GM12865 (cell line): ENCODE measurements around the gene PHF11.

Experiments used
- DNase-seq: peaks from one replicate; pipeline ENCODE4 v3.0.0; 2010; ENCODE audit warnings: low read depth
- H3K4me3 ChIP-seq: 2 replicates; pipeline ENCODE4 v1.5.1; 2011; ENCODE audit warnings: mild to moderate bottlenecking, low read depth, low read length, control low read depth
- TF ChIP-seq, protein P1 (sequence below): IDR thresholded peaks from 2 replicates; pipeline ENCODE4 v1.5.1; 2011; ENCODE audit warnings: low read length, control low read depth, low read depth, inconsistent platforms; ENCODE audit not compliant: insufficient read depth; ENCODE audit errors: missing control alignments

The PHF11 gene

DNA sequence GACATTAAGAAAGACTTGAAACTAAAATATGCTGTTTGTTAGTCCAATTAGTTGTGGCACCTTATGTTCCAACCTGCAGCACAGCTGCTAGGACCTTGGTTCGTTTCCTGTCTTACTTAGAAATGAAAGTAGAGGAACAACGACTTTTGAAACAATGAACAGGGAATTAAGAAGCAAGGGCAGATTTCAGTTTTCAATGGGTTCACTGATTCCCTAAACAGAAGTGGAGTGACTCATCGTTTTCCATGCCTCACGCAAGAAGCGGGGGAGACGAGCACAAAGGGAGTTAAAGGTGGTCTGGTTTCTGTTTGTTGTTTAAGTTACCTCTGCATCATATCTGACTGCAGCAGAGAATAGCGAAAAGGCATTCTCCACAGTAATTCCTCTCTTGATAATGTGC lies 44.8 kb downstream of the PHF11 start:
- peak; percentile 11 for DNase-seq
- TF ChIP-seq, protein P1, sequence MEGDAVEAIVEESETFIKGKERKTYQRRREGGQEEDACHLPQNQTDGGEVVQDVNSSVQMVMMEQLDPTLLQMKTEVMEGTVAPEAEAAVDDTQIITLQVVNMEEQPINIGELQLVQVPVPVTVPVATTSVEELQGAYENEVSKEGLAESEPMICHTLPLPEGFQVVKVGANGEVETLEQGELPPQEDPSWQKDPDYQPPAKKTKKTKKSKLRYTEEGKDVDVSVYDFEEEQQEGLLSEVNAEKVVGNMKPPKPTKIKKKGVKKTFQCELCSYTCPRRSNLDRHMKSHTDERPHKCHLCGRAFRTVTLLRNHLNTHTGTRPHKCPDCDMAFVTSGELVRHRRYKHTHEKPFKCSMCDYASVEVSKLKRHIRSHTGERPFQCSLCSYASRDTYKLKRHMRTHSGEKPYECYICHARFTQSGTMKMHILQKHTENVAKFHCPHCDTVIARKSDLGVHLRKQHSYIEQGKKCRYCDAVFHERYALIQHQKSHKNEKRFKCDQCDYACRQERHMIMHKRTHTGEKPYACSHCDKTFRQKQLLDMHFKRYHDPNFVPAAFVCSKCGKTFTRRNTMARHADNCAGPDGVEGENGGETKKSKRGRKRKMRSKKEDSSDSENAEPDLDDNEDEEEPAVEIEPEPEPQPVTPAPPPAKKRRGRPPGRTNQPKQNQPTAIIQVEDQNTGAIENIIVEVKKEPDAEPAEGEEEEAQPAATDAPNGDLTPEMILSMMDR: no peak
- no peak overlapping the region for H3K4me3 ChIP-seq

DNA sequence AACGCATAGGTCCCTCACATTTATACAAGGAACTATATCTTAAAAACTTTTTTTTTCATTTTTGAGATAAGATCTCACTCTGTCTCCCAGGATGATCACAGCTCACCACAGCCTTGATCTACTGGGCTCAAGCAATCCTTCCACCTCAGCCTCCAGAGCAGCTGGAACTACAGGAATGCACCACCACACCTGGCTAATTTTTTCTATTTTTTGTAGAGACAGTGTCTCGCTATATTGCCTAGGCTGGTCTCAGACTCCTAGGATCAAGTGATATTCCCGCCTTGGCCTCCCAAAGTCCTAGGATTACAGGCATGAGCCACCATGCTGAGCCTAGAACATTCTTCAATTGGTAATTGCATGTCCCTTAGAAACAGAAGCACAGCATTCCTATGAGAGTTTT lies 47.9 kb downstream of the PHF11 start:
- TF ChIP-seq, protein P1: no peak
- H3K4me3 ChIP-seq: no peak overlapping the region

DNA sequence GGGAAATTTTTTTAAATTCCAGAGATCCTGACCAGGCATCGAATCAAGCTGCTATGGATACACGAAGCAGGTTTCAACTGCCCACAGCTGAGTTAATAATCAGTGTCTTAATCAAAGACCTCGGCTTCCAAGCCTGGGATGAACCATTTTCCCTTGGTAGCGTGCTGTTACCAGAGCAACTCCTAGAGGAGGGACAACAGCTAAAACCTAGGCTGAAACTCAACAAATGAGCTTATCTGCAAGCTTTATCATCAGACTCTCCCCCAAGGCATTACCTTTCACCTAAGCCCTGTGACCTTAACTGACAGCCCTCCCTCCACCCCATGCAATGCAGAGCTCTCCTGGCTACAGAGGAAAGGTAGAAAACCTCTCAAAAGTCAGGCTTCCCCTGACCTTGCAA lies 49.9 kb downstream of the PHF11 start:
- TF ChIP-seq, protein P1: no peak
- no peak overlapping the region for H3K4me3 ChIP-seq
- no peak for DNase-seq

More for the DNA sequence above, 47.9 kb downstream of the PHF11 start:
- no peak for DNase-seq

DNA sequence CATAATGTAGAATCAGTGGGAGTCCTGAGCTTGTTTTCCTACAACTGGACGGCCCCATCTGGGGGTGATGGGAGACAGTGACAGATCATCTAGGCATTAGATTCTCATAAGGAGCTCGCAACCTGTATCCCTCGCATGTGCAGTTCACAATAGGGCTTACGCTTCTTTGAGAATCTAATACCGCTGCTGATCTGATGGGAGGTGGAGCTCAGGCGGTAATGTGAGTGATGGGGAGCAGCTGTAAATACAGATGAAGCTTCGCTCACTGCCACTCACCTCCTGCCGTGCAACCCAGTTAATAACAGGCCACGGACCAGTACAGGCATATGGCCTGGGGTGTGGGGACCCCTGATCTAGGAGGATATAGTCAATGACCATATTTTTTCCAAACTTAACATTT lies 50.8 kb downstream of the PHF11 start:
- DNase-seq: no peak
- TF ChIP-seq, protein P1: no peak
- no peak overlapping the region for H3K4me3 ChIP-seq

DNA sequence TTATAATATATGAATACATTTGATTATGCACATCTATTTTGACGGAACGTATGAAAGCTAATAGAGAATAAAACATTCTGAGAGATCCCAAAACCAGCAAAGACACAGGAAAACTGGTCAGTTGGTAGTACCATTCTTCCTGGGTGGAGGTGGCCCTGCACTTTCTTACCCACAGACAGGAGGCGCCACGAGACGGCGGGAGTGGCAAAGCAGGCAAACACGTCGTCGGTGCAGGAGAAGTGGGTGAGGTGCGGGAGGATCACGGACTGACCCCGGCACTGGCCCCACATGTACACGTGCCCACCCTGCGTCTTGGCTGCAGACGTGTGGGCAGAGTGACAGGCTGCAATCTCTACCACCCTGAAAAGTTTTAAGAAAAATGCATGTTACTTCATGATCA lies 53.5 kb downstream of the PHF11 start:
- H3K4me3 ChIP-seq: no peak overlapping the region
- TF ChIP-seq, protein P1: no peak
- no peak for DNase-seq

DNA sequence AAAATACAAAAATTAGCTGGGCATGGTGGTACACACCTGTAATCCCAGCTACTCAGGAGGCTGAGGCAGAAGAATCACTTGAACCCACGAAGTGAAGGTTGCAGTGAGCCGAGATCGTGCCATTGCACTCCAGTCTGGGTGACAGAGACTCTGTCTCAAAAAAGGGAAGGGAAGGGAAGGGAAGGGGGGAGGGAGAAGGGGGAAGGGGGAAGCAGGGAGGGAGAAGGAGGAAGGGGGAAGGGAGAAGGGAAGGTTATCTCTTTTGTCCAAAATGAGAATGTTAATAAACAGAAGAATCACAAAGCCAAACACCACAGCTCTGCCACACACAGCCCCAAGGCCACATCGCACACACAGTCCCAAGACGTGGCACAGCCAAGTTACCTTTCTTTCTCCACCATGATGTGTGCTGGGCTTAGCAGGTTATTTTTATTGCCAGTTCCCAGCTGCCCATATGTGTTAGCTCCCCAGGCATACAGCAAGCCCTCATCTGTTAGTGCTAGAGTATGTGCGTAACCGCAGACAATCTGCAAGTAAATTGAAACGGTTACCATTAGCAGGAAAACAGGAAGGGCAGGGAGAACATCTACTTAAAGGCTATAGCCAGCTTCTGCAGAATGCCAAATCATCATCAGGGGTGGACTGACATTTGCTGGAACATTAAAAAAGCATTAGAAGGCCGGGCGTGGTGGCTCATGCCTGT lies 55.3 kb downstream of the PHF11 start:
- no peak for DNase-seq

More for the DNA sequence above, 55.3 kb downstream of the PHF11 start:
- H3K4me3 ChIP-seq: no peak overlapping the region
- TF ChIP-seq, protein P1: no peak
